Measurements from ENCODE around the gene P2RX1. TPM values are rescaled to one million over a fixed set of nuclear protein-coding genes. Genes with fewer than 3 reads are reported as not detected.

P2RX1 gene
- total RNA-seq, 6 experiments from 2014 or later, result 0.50 to 0.78 (median 0.58) TPM; not detected in 1

- TF ChIP-seq POLR2A (IDR thresholded peaks at IDR 0.05) (no peak), CTCF (IDR thresholded peaks at IDR 0.05) (no peak)
- H3K4me1 ChIP-seq, result peaks cover 0 to 11% (median 0%) of the 10 kb centered on the region in 4 donors
- H3K27me3 ChIP-seq, result no peaks in the 10 kb centered on the region
- H3K36me3 ChIP-seq, result no peaks in the 10 kb centered on the region
- no peak overlapping the region for H3K4me3 ChIP-seq
- intact Hi-C loops (cut with DNase I), result no loop called here
- WGBS (ENCODE audit: insufficient coverage, low coverage, low lambda C conversion rate, missing lambda C conversion rate), result 55% methylated on average over 13 of the region's 14 CpGs
- no peak for DNase-seq
- H3K27ac ChIP-seq, result no peak overlapping the region
- no peak for ATAC-seq
- no peaks in the 10 kb centered on the region for H3K9me3 ChIP-seq
Measured at GRCh38 chr17:3960764-3961163, 44.5 kb upstream of the P2RX1 start.

GRCh38 chr17:3959921-3960601 is 43.8 kb upstream of the P2RX1 start:
- intact Hi-C loops (cut with DNase I), result no loop called here
- Histone ChIP-seq H3K27ac (no peak overlapping the region), H3K27me3 (no peaks in the 10 kb centered on the region), H3K9me3 (no peaks in the 10 kb centered on the region), H3K4me1 (peaks cover 0 to 5% (median 0%) of the 10 kb centered on the region in 4 donors), H3K36me3 (no peaks in the 10 kb centered on the region), H3K4me3 (no peak overlapping the region)
- TF ChIP-seq POLR2A (IDR thresholded peaks at IDR 0.05) (no peak), CTCF (IDR thresholded peaks at IDR 0.05) (no peak)
- no peak for DNase-seq
- no peak for ATAC-seq
- no CpG with 5 or more reads among the region's 14 CpGs for WGBS (ENCODE audit: insufficient coverage, low coverage, low lambda C conversion rate, missing lambda C conversion rate)

GRCh38 chr17:3959295-3959899 is 43.1 kb upstream of the P2RX1 start:
- Histone ChIP-seq H3K27me3 (no peaks in the 10 kb centered on the region), H3K4me3 (no peak overlapping the region), H3K27ac (no peak overlapping the region), H3K4me1 (no peaks in the 10 kb centered on the region), H3K9me3 (no peaks in the 10 kb centered on the region), H3K36me3 (no peaks in the 10 kb centered on the region)
- peak in 1 of 4 donors; percentile 29 for ATAC-seq
- intact Hi-C loops (cut with DNase I), result no loop called here
- TF ChIP-seq POLR2A (IDR thresholded peaks at IDR 0.05) (no peak), CTCF (IDR thresholded peaks at IDR 0.05) (no peak)
- 24% methylated on average over 5 of the region's 15 CpGs for WGBS (ENCODE audit: insufficient coverage, low coverage, low lambda C conversion rate, missing lambda C conversion rate)
- DNase-seq, result no peak

GRCh38 chr17:3957735-3958599 is 41.7 kb upstream of the P2RX1 start:
- Histone ChIP-seq H3K36me3 (no peaks in the 10 kb centered on the region), H3K4me1 (no peaks in the 10 kb centered on the region), H3K9me3 (no peaks in the 10 kb centered on the region), H3K27ac (no peak overlapping the region), H3K27me3 (no peaks in the 10 kb centered on the region), H3K4me3 (no peak overlapping the region)
- intact Hi-C loops (cut with DNase I), result no loop called here
- ATAC-seq (no peak), DNase-seq (no peak)
- 80% methylated on average over 4 of the region's 18 CpGs for WGBS (ENCODE audit: insufficient coverage, low coverage, low lambda C conversion rate, missing lambda C conversion rate)
- TF ChIP-seq POLR2A (IDR thresholded peaks at IDR 0.05), result no peak

DNA sequence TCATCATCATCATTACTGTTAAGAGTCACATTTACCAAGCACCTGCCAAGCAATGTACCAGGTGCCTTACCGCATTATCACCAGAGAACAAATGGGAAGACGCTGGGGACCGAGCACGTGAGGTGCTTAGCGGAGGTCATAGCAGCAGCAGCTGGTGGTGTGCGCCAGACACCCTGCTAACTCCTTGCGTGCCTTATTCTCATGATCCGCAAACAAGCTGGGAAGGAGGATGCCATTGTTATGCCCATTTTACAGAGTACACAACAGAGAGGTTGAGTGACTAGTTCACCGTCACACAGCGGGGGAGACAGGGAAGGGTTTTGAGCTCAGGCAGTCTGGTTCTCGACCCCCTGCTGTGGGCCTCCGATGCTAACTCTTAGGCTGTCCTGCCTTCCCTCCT is 40.7 kb upstream of the P2RX1 start:
- H3K4me1 ChIP-seq, result no peaks in the 10 kb centered on the region
- ATAC-seq (no peak), DNase-seq (no peak)
- intact Hi-C loops (cut with DNase I), result no loop called here
- no peaks in the 10 kb centered on the region for H3K36me3 ChIP-seq
- H3K27ac ChIP-seq, result no peak overlapping the region
- no peaks in the 10 kb centered on the region for H3K9me3 ChIP-seq
- no peak for TF ChIP-seq POLR2A (IDR thresholded peaks at IDR 0.05)
- no peak for TF ChIP-seq CTCF (IDR thresholded peaks at IDR 0.05)
- 100% methylated on average over 2 of the region's 12 CpGs for WGBS (ENCODE audit: insufficient coverage, low coverage, low lambda C conversion rate, missing lambda C conversion rate)
- no peaks in the 10 kb centered on the region for H3K27me3 ChIP-seq
- no peak overlapping the region for H3K4me3 ChIP-seq
